Measurements from ENCODE around the gene RAB3C.
"Not testable (repeated sequence)": the region's sequence is repeated elsewhere in the genome, so short reads cannot be mapped to it uniquely, and the experiment has no call there.

Gene RAB3C

DNA sequence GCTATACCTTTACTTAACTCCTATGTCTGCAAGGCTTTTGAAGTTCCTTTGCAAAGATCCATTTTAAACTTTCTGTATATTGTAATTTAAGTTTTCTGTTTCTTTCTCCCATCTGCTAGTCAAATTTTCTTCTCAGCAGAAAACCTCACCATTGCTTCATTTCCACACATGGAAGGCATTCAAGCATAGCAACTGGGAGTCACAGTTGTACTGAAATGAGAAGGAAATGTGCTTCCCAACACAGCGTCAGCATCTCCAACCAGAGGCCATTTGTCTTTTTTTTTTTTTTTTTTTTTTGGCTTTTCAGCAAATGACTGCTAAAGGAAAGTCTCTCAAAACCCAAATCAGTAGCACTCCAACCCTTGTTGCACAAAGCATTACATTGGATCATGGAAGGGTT, 92.5 kb downstream of the RAB3C start:
- DNase-seq (ENCODE audit: low spot score) = no peak

DNA sequence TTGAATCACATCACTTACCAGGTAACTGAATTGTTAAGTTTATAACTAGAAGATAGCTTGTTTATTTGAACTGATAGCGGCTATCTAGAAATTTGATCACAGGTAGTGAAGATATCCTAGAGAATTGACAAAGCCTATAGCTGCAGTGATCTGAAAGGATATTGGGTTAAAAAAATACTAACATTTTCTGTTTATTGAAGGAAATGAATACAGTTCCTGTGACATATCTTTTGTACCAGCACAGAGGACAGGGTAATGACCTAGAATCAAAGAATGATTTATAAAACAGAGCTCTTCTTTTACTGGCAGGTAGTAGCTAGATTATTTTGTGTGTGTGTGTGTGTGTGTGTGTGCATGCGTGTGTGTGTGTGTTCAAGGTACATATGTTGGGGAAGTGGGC, 94.8 kb downstream of the RAB3C start:
- no peak for DNase-seq (ENCODE audit: low spot score)

DNA sequence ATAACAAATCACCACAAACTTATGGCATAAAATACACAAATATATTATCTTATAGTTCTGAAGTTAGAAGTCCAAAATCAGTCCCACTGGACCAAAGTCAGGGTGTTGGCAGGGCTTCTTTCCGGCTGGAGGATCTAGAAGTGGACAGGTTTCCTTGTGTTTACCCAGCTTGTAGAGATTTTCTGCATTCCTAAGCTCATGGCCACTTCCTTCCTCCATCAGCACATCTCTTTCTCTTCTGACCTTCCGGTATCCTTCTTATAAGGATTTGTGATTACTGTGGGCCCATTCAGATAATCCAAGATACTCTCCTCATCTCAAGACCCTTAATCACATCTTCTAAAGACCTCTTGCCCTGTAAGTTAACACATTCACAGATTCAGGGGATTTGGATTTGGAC, 97.6 kb downstream of the RAB3C start:
- DNase-seq (ENCODE audit: low spot score) = no peak

DNA sequence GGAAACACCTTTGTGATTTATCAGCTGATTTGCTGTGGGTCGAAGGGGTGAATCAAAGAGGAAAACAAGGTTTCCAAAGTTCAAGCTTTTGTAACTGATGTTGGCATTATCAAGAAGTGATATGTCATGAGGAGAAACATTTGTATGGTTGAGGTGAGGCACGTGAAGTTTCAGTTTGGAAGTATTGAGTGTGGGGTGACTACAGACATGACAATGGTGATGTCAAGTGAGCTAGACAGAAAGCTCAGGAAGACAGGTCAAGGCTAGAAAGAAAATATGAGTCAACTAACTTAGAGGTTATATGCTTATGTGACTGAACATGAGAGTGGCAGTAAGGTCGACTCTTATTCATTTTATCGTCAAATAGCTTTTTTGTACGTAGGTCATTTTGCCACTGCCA, 99.1 kb downstream of the RAB3C start:
- DNase-seq (ENCODE audit: low spot score) = no peak

DNA sequence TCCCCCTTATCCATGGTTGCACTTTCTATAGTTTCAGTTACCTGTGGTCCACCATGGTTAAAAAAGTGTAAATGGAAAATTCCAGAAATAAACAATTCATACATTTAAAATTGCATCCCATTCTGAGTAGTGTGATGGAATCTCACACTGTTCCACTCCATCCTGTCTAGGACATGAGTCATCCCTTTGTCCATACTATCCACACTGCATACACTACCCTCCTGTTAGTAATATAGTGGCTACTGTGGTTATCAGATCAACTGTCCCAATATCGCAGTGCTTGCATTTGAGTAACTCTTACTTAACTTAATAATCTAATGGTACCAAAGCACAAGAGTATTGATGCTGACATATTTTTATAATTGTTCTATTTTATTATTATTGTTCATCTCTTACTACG, 100.7 kb downstream of the RAB3C start:
- no peak for DNase-seq (ENCODE audit: low spot score)

DNA sequence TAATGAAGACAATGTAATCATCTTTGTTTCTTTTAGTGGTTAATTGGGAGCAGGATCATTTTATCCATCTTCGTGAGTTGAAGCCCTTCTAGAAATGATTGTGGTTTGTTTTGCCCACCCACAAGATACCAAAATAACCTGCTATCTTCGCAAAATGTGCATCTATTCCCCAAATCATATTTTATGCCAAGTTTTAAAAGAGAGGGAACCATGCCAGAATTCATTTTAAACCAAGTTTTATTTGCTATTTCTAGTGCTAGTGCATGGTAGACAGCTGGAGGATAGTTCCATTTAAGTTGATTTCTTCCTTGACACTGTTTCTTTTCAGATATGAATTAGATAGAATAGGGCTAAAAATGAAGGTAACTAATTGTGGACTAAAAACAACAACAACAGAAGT, 104.2 kb downstream of the RAB3C start:
- DNase-seq (ENCODE audit: low spot score) = no peak

DNA sequence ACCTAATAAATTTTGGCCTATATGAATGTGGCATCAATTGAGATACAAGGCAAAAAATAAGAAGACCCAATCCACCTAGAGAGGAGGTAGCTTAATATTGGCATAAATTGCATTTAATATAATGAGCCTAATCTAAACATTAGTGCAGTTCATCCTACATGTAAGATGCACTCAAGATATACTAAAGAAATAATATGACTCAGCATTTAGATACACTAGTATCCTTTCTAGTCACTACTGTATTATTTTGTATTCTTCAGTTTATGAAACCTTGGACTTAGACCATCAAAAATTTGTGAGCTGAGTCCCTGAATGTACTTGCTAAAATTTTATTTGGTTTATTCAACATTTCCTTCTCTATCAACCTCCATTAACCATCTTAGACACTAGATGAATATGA, 104.7 kb downstream of the RAB3C start:
- no peak for DNase-seq (ENCODE audit: low spot score)

DNA sequence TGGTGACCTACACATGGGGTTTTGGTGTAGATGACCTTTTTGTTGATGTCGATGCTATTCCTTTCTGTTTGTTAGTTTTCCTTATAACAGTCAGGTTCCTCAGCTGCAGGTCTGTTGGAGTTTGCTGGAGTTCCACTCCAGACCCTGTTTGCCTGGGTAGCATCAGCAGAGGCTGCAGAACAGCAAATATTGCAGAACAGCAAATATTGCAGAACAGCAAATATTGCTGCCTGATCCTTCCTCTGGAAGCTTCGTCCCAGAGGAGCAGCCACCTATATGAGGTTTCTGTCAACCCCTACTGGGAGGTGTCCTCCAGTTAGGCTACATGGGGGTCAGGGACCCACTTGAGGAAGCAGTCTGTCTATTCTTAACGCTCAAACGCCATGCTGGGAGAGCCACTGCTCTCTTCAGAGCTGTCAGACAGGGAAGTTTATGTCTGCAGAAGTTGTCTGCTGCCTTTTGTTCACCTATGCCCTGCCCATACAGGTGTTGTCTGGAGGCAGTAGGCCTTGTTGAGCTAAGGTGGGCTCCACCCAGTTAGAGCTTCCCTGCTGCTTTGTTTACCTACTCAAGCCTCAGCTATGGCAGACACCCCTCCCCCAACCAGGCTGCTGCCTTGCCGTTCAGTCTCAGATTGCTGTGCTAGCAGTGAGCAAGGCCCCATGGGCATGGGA, 116.3 kb downstream of the RAB3C start:
- not testable (repeated sequence) for DNase-seq (ENCODE audit: low spot score)

DNA sequence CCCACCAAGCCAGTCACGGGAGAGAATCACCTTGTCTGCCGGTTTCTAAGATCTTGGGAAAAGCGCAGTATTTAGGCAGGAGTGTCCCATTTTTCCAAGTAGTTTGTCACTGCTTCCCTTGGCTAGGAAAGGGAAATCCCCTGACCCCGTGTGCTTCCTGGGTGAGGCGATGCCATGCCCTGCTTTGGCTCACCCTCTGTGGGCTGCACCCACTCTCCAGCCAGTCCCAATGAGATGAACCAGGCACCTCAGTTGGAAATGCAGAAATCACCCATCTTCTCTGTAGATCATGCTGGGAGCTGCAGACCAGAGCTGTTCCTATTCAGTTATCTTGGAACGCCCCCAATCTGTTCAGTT, 116.9 kb downstream of the RAB3C start:
- DNase-seq (ENCODE audit: low spot score) = no peak

DNA sequence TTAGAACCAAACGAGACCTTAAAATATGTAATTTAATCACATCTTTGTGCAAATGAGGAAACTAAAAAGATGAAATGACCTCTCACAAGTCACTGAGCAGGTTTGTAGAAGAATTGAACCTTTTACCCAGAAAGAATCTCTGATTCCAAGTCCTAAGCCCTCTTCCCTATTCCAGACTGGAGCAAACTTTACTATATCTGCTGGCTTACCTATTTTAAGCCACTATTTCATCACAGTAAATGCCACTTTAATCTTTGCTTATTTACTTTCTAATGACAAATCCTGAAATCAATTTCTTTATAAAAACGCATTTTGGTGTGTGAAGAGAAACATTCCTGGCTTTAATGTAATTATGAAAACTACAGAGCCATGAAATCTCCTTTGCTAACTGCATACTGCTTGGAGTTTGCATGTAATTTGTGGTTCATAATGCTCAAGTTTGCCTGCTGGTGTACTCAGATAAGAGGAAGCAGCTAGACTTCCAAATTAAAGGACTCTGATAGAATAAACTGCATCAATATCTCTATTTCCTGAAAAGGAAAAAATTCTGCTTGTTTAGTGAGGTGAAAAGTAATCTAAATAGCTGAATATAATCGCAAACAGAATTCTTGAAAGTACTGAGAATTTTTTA, 121.2 kb downstream of the RAB3C start:
- DNase-seq (ENCODE audit: low spot score) = no peak

DNA sequence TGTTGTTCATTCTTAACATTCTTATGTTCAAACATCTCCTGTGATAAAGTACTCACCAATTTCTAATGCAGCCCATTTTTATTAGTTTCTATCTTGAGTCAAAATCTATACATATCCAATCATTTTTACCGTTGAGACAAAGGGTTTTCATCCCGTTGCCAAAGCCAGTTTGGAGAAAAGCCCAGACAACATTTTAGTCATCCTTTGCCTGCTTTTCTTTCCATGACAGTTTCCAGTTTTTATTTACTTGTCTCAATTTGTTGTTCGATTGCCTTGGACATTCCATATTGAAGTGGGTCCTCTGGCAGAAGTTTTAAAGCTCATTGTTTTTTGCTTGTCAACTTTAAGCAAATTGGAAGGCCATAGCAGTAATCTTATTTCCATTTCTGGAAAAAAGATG, 123.9 kb downstream of the RAB3C start:
- no peak for DNase-seq (ENCODE audit: low spot score)

DNA sequence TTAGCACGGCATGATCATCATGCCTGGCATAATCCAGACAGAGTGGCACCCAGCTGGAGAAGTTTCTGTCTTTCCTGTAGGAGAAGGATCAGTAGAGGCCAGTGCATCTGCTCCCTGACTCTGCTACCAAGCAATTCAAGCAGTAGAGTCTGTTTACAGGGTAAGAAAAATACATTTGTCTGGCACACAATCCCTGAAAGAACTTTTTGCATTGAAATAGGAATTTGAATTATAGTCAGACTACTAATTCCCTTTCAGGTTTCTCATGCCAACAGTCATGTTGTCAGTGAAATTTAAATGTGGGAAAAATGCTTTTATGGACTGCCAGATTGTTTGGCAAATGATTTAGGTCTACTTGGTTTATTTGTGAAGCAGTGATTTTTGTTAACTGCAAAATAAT, 125.6 kb downstream of the RAB3C start:
- DNase-seq (ENCODE audit: low spot score) = no peak

DNA sequence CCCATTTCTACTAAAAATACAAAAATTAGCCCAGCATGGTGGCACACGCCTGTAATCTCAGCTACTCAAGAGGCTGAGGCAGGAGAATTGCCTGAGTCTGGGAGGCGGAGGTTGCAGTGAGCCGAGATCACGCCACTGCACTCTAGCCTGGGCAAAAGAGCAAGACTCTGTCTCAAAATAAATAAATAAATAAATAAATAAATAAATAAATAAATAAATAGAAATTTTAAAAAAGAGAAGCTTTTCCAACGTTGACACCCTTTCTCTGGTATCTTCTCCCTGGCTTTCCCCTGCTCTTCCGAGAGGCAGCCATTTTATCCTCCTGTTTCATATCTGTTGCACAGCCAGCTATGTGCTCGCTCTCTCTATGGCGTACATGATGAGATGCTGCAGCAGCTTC, 127.5 kb downstream of the RAB3C start:
- not testable (repeated sequence) for DNase-seq (ENCODE audit: low spot score)

DNA sequence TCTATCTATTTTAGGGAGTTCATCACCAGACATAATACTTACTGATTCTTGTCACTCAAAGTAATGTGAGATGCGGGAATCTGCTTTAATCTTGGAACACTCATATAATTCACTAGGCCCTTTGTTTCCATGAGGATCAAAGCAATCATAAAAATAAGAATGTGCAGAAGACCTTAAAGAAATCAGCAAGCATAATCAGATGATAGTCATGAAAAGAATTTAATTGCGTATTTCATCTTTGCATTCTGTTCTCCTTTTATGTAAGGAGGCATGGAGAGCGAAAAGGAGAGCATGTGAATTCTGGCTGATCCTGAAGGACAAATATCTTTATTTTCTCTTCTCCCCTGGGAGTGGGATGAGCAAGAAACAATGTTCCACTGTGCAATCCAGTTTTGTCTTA, 128.0 kb downstream of the RAB3C start:
- no peak for DNase-seq (ENCODE audit: low spot score)

DNA sequence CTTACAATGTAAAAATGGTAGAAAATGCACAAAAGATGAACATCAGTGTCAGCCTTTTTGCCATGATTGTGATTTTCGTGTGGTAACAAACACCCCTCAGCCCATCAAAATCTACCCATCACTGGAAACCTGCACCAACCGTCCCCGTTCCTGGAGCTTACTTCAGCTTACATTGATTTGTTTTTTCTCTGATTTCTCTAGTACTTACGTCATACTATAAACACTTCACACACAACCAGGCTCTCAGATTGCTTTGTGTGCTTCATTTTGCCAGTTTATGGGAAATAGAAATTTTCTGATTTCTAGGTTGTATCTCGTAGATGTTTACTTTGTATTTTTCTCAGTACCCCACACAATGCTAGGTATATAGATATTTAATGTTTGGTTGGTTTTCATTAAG, 129.1 kb downstream of the RAB3C start:
- no peak for DNase-seq (ENCODE audit: low spot score)

DNA sequence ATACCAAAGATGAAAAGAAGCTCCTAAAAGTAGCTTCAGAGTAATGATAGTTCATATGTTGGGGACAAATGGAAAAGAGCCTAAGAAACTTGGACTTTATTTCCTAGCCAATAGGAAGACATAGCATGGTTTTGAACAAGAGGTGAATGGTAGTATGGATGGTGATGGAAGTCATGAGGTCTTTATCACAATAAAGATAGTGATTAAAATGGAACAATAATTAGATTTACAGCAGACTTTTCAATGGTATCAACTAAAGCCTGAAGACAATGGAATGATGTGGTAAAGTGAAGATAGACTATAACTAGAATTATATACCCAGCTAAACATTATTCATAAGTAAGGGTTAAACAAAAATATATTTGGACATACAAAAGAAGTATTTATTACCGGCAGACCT, 131.2 kb downstream of the RAB3C start:
- DNase-seq (ENCODE audit: low spot score) = no peak

DNA sequence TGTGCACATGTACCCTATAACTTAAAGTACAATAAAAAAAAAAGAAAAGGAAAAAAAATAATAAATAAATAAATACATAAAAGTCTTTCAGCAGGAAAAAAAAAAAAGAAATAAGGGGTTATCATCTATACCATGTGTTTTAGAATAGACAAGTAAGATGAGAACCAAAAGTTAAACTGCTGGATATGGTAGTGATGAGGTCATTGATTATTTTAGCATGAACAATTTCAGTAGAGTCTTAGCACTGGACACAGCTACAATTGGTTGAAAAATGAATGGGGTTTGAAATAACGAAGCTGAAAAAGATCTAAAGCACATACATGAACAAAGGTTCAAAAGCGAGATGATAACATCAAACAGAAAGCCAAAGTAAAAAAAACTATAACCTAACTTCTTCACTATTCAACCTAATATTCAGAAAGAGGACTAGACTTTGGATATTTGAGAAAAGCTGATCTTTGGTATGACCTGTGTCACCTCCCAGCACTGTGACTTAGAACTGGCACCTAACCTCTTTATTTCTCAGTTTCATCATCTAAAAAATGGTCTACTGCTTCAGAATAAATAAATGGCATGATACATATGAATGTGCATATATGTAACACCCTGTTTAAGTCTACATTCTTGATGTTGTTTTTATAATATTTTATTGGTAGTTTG, 133.3 kb downstream of the RAB3C start:
- DNase-seq (ENCODE audit: low spot score) = no peak

DNA sequence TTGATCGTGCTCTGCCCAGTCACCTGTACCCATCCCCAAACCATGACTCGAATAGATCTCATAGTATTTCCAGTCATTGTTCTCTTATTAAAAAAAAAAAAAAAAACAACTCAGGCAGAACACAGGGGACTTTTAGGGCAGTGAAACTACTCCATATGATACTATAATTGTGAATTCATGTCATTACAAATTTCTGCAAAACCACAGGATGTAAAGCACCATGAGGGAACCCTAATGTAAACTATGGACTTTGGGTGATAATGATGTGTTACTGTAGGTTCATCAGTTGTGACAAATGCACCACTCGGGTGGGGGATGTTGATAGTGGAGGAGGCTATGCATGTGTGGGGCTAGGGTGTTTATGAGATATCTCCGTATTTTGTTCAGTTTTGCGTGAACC, 133.8 kb downstream of the RAB3C start:
- no peak for DNase-seq (ENCODE audit: low spot score)

DNA sequence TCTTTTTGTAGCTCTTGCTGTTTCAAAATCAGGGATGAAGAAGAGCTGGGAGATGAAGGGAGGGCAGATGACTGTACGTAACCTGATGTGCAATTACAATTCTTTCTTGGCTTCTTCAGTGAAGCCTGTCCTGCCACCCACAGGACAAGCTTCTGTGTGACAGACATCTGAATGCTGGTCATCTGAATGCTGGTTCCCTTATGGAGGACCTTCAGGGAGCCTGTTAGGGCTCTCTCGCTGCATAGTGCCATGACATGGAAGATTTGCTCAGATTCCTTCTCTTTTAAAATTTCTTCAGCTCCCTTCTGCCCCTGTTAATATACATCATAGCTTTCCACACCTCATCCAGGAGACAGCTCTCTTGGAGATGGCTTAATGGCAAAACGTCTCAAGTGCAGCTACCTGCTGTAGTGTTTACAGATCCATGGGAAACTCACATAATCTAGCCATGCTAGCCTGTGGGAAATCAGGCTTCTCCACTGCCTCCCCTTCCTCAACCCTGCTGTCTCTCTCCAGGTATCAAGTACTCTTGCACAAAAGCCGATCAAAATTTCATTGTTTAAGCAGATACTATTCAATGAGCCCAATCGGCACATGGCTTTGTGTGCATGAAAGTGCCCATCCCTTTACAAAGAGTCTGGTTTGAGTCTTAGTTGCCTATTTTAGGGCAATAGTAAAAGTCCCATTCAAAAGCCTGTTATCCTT, 134.6 kb downstream of the RAB3C start:
- no peak for DNase-seq (ENCODE audit: low spot score)

DNA sequence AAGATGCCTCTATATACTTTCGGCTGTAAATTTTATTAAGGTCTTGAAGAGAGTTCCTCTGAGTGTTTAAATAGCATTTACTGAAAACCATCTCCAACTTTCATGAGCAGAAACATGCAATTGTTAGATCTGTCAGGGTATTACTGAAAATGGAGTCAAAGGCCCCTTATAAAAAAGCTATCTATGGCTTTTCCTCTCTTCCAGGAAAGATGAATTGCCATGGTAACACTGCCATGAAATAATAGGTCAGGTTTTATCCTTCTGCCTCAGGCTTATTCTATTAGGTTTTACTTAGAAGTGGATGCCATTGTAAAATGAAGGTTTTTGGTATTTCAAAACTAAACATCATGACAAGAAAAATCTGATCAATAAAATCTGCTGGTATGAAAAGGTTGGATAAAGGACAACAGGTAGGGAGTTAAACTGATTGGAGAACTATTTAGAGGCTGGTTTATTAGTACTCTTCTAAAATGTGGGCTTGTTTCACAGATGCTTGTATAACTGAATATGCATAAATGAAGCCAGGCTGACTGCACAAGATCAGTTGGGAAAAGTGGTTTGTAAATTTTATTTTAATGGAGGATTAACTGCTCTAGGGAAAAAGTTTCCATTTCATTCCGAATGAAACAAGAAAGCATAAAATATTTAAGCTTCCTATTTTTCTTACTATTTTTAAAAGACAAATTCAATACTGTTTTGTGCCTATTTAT, 135.5 kb downstream of the RAB3C start:
- DNase-seq (ENCODE audit: low spot score) = no peak

DNA sequence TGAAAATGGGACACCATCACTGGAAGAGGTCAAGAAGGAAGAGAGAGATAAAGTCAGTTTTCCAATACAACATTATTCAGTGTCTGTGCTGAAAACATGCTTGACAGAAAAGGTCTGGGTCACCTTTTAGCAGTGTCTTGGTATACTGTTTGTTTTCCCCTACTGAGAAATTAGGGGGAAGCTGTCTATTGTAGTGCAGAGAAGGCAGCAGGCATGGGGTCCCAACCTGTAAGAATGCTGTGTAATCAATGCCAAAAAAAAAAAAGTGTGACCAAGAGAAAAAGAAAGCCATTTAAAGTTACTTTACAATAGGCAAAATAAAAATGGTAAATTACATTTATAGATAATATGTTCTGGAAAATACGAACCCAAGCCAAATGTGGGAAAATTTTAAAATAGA, 139.3 kb downstream of the RAB3C start:
- no peak for DNase-seq (ENCODE audit: low spot score)

DNA sequence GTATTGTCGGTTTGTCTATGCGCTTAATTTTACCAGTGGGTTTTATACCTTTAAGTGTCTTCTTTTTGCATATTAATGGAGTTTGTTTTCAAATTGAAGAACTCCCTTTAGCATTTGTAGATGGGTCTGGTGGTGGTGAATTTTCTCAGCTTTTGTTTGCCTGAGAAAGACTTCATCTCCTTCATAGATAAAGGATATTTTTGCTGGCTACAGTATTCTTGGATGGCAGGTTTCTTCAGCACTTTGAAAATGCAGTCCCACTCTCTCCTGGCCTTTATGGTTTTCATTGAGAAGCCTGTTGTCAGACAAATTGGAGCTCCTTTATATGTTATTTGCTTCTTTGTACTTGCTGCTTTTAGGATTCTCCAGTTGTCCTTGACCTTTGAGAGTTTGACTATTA, 142.1 kb downstream of the RAB3C start:
- DNase-seq (ENCODE audit: low spot score) = no peak

DNA sequence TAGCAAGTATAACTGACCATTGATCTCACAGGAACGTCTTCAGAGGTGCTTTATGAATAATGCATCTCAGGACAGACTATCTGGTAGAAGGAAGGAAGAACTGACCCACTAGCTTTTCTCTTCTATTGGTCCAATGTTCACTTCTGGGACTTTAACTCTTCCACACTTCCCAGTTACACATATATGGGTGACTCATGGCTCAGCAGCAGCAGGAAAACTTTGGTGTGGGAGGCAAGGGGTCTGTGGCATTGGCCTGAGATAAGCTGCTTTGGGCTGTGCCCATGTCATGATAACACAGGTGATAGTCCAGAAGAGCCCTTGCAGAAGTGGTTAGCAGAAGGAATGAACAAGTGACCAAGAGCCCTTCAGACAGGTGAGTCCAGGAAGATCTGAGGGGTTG, 148.8 kb downstream of the RAB3C start:
- no peak for DNase-seq (ENCODE audit: low spot score)

Data from HuH-7 (cell line).